NCI-H128 (cell line): ENCODE measurements around the gene CTU2.

Source experiments
- DNase-seq: peaks from one replicate; lab custom pipeline; 2025; ENCODE audit not compliant: unreplicated experiment; lab: John Stamatoyannopoulos, UW

Gene CTU2

GRCh38 chr16:88742896-88743605 is 36.7 kb downstream of the CTU2 start:
- DNase-seq, result no peak

GRCh38 chr16:88743693-88744576 is 37.6 kb downstream of the CTU2 start:
- DNase-seq, result no peak

- no peak for DNase-seq
Measured at GRCh38 chr16:88744577-88745521, 38.5 kb downstream of the CTU2 start.

GRCh38 chr16:88746506-88746905 is 40.2 kb downstream of the CTU2 start:
- no peak for DNase-seq

GRCh38 chr16:88747588-88748301 is 41.4 kb downstream of the CTU2 start:
- DNase-seq, result no peak

GRCh38 chr16:88748364-88748763 is 42.1 kb downstream of the CTU2 start:
- no peak for DNase-seq

GRCh38 chr16:88749358-88749757 is 43.1 kb downstream of the CTU2 start:
- no peak for DNase-seq

- no peak for DNase-seq
Measured at GRCh38 chr16:88750854-88751253, 44.6 kb downstream of the CTU2 start.

- DNase-seq, result no peak
Measured at GRCh38 chr16:88752386-88753002, 46.2 kb downstream of the CTU2 start.

- no peak for DNase-seq
Measured at GRCh38 chr16:88753191-88753590, 46.9 kb downstream of the CTU2 start.

- DNase-seq, result no peak
Measured at GRCh38 chr16:88753602-88754001, 47.3 kb downstream of the CTU2 start.

- DNase-seq, result no peak
Measured at GRCh38 chr16:88754109-88754911, 48.0 kb downstream of the CTU2 start.

GRCh38 chr16:88754912-88755744 is 48.8 kb downstream of the CTU2 start:
- no peak for DNase-seq

GRCh38 chr16:88755745-88756443 is 49.6 kb downstream of the CTU2 start:
- DNase-seq, result no peak

GRCh38 chr16:88758227-88758943 is 52.1 kb downstream of the CTU2 start:
- DNase-seq, result no peak

- DNase-seq, result no peak
Measured at GRCh38 chr16:88758944-88759244, 52.6 kb downstream of the CTU2 start.

GRCh38 chr16:88759245-88759975 is 53.1 kb downstream of the CTU2 start:
- no peak for DNase-seq
